GM19467 (cell line): ENCODE measurements around the gene USP20.
"Not testable (repeated sequence)": the region's sequence is repeated elsewhere in the genome, so short reads cannot be mapped to it uniquely, and the experiment has no call there.

ENCODE experiments used
- ATAC-seq: cut with Tn5 transposase; IDR thresholded peaks from one replicate; pipeline ENCODE4 v1.9.1; 2021; ENCODE audit warnings: mild to moderate bottlenecking, moderate library complexity; ENCODE audit not compliant: unreplicated experiment

The USP20 gene

GRCh38 chr9:129835128-129835859, at the start of gene USP20, which contains the start of gene C9orf78:
TSS of gene USP20 (plus strand) at chr9:129835458. CDS start at chr9:129852556, 17,098 bp downstream.
TSS of gene C9orf78 (minus strand) at chr9:129835275. CDS start at chr9:129835221, 54 bp downstream.
- peak; percentile 91 for ATAC-seq

- no peak for ATAC-seq
Observed at GRCh38 chr9:129785866-129786265, 49.4 kb upstream of the USP20 start.

GRCh38 chr9:129786481-129786880, 48.8 kb upstream of the USP20 start:
- no peak for ATAC-seq

GRCh38 chr9:129794549-129794948, 40.7 kb upstream of the USP20 start:
- no peak for ATAC-seq

- ATAC-seq = not testable (repeated sequence)
Observed at GRCh38 chr9:129796029-129796428, 39.2 kb upstream of the USP20 start.

- ATAC-seq = no peak
Observed at GRCh38 chr9:129798973-129799372, 36.3 kb upstream of the USP20 start.

GRCh38 chr9:129801504-129801903, 33.8 kb upstream of the USP20 start:
- ATAC-seq = no peak

GRCh38 chr9:129802833-129803675, 32.2 kb upstream of the USP20 start, which contains the start of gene TOR1B:
TSS of gene TOR1B (plus strand) at chr9:129803184. CDS start at chr9:129803213, 29 bp downstream.
- peak; percentile 92 for ATAC-seq

GRCh38 chr9:129803676-129804060, 31.6 kb upstream of the USP20 start:
- ATAC-seq = no peak

- no peak for ATAC-seq
Observed at GRCh38 chr9:129806061-129806460, 29.2 kb upstream of the USP20 start.

GRCh38 chr9:129809346-129809745, 25.9 kb upstream of the USP20 start:
- no peak for ATAC-seq

GRCh38 chr9:129810116-129810515, 25.1 kb upstream of the USP20 start:
- no peak for ATAC-seq

GRCh38 chr9:129810788-129811187, 24.5 kb upstream of the USP20 start:
- no peak for ATAC-seq

GRCh38 chr9:129811967-129812363, 23.3 kb upstream of the USP20 start:
- no peak for ATAC-seq

- ATAC-seq = no peak
Observed at GRCh38 chr9:129812385-129812784, 22.9 kb upstream of the USP20 start.

GRCh38 chr9:129813661-129814060, 21.6 kb upstream of the USP20 start:
- ATAC-seq = no peak

GRCh38 chr9:129814432-129815223, 20.6 kb upstream of the USP20 start:
- ATAC-seq = no peak

- no peak for ATAC-seq
Observed at GRCh38 chr9:129815278-129815677, 20.0 kb upstream of the USP20 start.

- ATAC-seq = no peak
Observed at GRCh38 chr9:129816501-129817435, 18.5 kb upstream of the USP20 start.
